Esophagus squamous epithelium (tissue), 4 donors: ENCODE measurements around the gene ODC1.

Experiments
- POLR2A ChIP-seq, 4 donors: fragments of 450-650 bp; IDR thresholded peaks; one replicate each; pipeline ENCODE4 v1.6.1; 2017; ENCODE audit warnings: antibody characterized with exemption in 4 of 4, mild to moderate bottlenecking in 4 of 4, moderate library complexity in 3 of 4
- TF ChIP-seq, protein P1 (sequence below), 6 experiments: fragments of 450-650 bp in 4 of 6; fragments of 200-600 bp in 2 of 6; sonication (generic) in 2 of 6; IDR thresholded peaks; one replicate each; pipeline ENCODE4 v1.5.1; 2016 to 2019; ENCODE audit warnings: antibody characterized with exemption in 6 of 6, mild to moderate bottlenecking in 4 of 6, moderate library complexity in 4 of 6

DNA sequence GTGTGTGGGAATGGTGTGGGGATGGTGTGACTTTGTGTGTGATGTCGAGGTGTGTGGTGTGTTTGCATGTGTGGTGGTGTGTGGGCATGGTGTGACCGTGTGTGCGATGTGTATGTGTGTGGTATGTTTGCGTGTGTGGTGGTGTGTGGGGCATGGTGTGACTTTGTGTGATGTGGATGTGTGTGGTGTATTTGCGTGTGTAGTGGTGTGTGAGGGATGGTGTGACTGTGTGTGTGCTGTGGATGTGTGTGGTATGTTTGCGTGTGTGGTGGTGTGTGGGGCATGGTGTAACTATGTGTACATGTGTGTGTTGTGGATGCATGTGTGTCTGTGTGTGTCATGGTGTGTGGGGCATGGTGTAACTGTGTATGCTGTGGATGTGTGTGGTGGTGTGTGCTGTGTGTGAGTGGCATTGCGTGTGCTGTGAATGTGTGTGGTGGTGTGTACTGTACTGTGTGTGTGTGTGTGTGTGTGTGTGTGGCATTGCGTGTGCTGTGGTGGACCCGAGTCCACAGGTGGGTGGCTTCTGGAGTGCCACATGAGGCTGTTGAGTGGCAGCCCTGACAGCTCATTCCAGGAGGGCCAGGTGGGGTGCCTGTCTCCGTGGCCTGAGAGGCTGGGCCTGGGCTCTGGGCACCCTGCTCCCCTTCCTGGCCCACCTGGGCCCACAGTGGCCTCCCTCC lies 14.7 kb downstream of the ODC1 start:
- no peak for TF ChIP-seq POLR2A (IDR thresholded peaks at IDR 0.05)
- TF ChIP-seq, protein P1, sequence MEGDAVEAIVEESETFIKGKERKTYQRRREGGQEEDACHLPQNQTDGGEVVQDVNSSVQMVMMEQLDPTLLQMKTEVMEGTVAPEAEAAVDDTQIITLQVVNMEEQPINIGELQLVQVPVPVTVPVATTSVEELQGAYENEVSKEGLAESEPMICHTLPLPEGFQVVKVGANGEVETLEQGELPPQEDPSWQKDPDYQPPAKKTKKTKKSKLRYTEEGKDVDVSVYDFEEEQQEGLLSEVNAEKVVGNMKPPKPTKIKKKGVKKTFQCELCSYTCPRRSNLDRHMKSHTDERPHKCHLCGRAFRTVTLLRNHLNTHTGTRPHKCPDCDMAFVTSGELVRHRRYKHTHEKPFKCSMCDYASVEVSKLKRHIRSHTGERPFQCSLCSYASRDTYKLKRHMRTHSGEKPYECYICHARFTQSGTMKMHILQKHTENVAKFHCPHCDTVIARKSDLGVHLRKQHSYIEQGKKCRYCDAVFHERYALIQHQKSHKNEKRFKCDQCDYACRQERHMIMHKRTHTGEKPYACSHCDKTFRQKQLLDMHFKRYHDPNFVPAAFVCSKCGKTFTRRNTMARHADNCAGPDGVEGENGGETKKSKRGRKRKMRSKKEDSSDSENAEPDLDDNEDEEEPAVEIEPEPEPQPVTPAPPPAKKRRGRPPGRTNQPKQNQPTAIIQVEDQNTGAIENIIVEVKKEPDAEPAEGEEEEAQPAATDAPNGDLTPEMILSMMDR (IDR thresholded peaks at IDR 0.05) = no peak
